Lower leg skin (tissue), 3 donors: Measurements from ENCODE around the gene TTC38.

Source experiments
- CTCF ChIP-seq, 3 donors: fragments of 450-650 bp; IDR thresholded peaks; one replicate each; pipeline ENCODE4 v1.5.1; 2016; ENCODE audit warnings: antibody characterized with exemption in 3 of 3, mild to moderate bottlenecking in 3 of 3, moderate library complexity in 2 of 3
- POLR2A ChIP-seq, 2 donors: fragments of 450-650 bp; IDR thresholded peaks; one replicate each; pipeline ENCODE4 v1.6.1; 2016 to 2017; ENCODE audit warnings: antibody characterized with exemption in 2 of 2, mild to moderate bottlenecking in 1 of 2, moderate library complexity in 1 of 2

GRCh38 chr22:46260038-46260437 lies 7.8 kb upstream of the TTC38 start:
- TF ChIP-seq CTCF (IDR thresholded peaks at IDR 0.05), result no peak
- no peak for TF ChIP-seq POLR2A (IDR thresholded peaks at IDR 0.05)
